ENCODE results near the gene HCRT.
A peak's percentile ranks its signal among the peaks of the same experiment; 100 is the strongest.
"Not testable (repeated sequence)": the region's sequence is repeated elsewhere in the genome, so short reads cannot be mapped to it uniquely, and the experiment has no call there.

The HCRT gene

GRCh38 chr17:42200706-42201457, 15.6 kb upstream of the HCRT start:
- no peak for DNase-seq (ENCODE audit: low read depth, low spot score)

GRCh38 chr17:42199416-42200011, 14.3 kb upstream of the HCRT start:
- no peak overlapping the region for H3K4me3 ChIP-seq (ENCODE audit: low read length)
- DNase-seq (ENCODE audit: low read depth, low spot score) = no peak

More at GRCh38 chr17:42200706-42201457, 15.6 kb upstream of the HCRT start:
- no peak overlapping the region for H3K4me3 ChIP-seq (ENCODE audit: low read length)

- H3K4me3 ChIP-seq (ENCODE audit: low read length) = no peak overlapping the region
- no peak for DNase-seq (ENCODE audit: low read depth, low spot score)
These were observed 13.6 kb upstream of the HCRT start for GRCh38 chr17:42198897-42199296.

- DNase-seq (ENCODE audit: low read depth, low spot score) = no peak
- no peak overlapping the region for H3K4me3 ChIP-seq (ENCODE audit: low read length)
These were observed 12.4 kb upstream of the HCRT start for GRCh38 chr17:42197564-42198156.

- H3K4me3 ChIP-seq (ENCODE audit: low read length) = peak within 1 kb of the TSS; percentile 76
- peak; percentile 86 for DNase-seq (ENCODE audit: low read depth, low spot score)
These were observed 9.0 kb upstream of the HCRT start, which contains the start of gene GHDC for GRCh38 chr17:42193969-42194899. TSS of gene GHDC (minus strand) at chr17:42194494. CDS start at chr17:42193581, 913 bp downstream.

GRCh38 chr17:42193216-42193968, 8.1 kb upstream of the HCRT start:
- DNase-seq (ENCODE audit: low read depth, low spot score) = no peak
- peak overlapping the region; percentile 76 for H3K4me3 ChIP-seq (ENCODE audit: low read length)

GRCh38 chr17:42192189-42193126, 7.2 kb upstream of the HCRT start:
- no peak for DNase-seq (ENCODE audit: low read depth, low spot score)
- H3K4me3 ChIP-seq (ENCODE audit: low read length) = no peak overlapping the region

GRCh38 chr17:42191275-42191608, 6.0 kb upstream of the HCRT start:
- no peak overlapping the region for H3K4me3 ChIP-seq (ENCODE audit: low read length)
- DNase-seq (ENCODE audit: low read depth, low spot score) = no peak

- no peak overlapping the region for H3K4me3 ChIP-seq (ENCODE audit: low read length)
- DNase-seq (ENCODE audit: low read depth, low spot score) = no peak
These were observed 5.4 kb upstream of the HCRT start for GRCh38 chr17:42190491-42191274.

- no peak for DNase-seq (ENCODE audit: low read depth, low spot score)
- H3K4me3 ChIP-seq (ENCODE audit: low read length) = no peak overlapping the region
These were observed 4.4 kb upstream of the HCRT start for GRCh38 chr17:42189651-42189965.

- no peak overlapping the region for H3K4me3 ChIP-seq (ENCODE audit: low read length)
- peak; percentile 79 for DNase-seq (ENCODE audit: low read depth, low spot score)
These were observed 3.7 kb upstream of the HCRT start for GRCh38 chr17:42188749-42189650.

- no peak for DNase-seq (ENCODE audit: low read depth, low spot score)
- H3K4me3 ChIP-seq (ENCODE audit: low read length) = no peak overlapping the region
These were observed 2.6 kb upstream of the HCRT start for GRCh38 chr17:42187833-42188232.

GRCh38 chr17:42186191-42186590, 939 bp upstream of the HCRT start:
- DNase-seq (ENCODE audit: low read depth, low spot score); H3K4me3 ChIP-seq (ENCODE audit: low read length): not testable (repeated sequence)

GRCh38 chr17:42185621-42185930, 324 bp upstream of the HCRT start:
- no peak for DNase-seq (ENCODE audit: low read depth, low spot score)
- H3K4me3 ChIP-seq (ENCODE audit: low read length) = no peak overlapping the region

GRCh38 chr17:42183741-42184711, 1.2 kb downstream of the HCRT start:
- no peak for DNase-seq (ENCODE audit: low read depth, low spot score)
- H3K4me3 ChIP-seq (ENCODE audit: low read length) = peak overlapping the region; percentile 79
